IMR-90 (cell line): ENCODE data around the gene SLC30A1. TPM values are rescaled to one million over a fixed set of nuclear protein-coding genes. Genes with fewer than 3 reads are reported as not detected.
A peak's percentile ranks its signal among the peaks of the same experiment; 100 is the strongest.

ENCODE experiments used
- ATAC-seq: fragments of 200-7000 bp; cut with Tn5 transposase; 2 replicates; pipeline ENCODE4 v1.9.1; 2020; ENCODE audit warnings: low read depth, mild to moderate bottlenecking, moderate library complexity
- BruUV-seq: library from RNA; stranded (reverse); fragments of 400-500 nt; replicated peaks from 2 replicates; lab custom pipeline; 2021; lab: Mats Ljungman, UMichigan
- CTCF ChIA-PET: fragments of 300-600 bp; formaldehyde crosslinking; extraction: SDS; loops from one replicate; lab custom pipeline; 2021; ENCODE audit warnings: antibody characterized with exemption; lab: Yijun Ruan, JAX
- POLR2A ChIA-PET: fragments of 300-600 bp; sonication (Branson Sonifier 250); formaldehyde crosslinking; loops from one replicate; lab custom pipeline; 2022; ENCODE audit warnings: antibody characterized with exemption; ENCODE audit not compliant: unreplicated experiment; lab: Charles Lee
- DNase-seq: peaks from one replicate; pipeline ENCODE4 v3.0.0; 2013
- H2AFZ ChIP-seq: replicated peaks from 2 replicates; pipeline ENCODE3; 2013; ENCODE audit warnings: low read length, mild to moderate bottlenecking; ENCODE audit not compliant: poor library complexity
- H2AK5ac ChIP-seq: 2 replicates; pipeline ENCODE4 v1.6.1; 2013; ENCODE audit warnings: low read depth, low read length, inconsistent platforms
- H2AK9ac ChIP-seq: replicated peaks from 2 replicates; pipeline ENCODE3; 2013; ENCODE audit warnings: mild to moderate bottlenecking, low read depth, low read length, moderate library complexity; ENCODE audit not compliant: poor library complexity
- H2BK120ac ChIP-seq: 2 replicates; pipeline ENCODE4 v1.6.1; 2013; ENCODE audit warnings: low read depth, low read length, inconsistent platforms
- H2BK15ac ChIP-seq: 3 replicates; pipeline ENCODE4 v1.6.1; 2013; ENCODE audit warnings: low read depth, low read length, inconsistent platforms
- H2BK20ac ChIP-seq: 2 replicates; pipeline ENCODE4 v1.6.1; 2013; ENCODE audit warnings: low read depth, mild to moderate bottlenecking, inconsistent platforms, low read length, moderate library complexity
- H2BK5ac ChIP-seq: 2 replicates; pipeline ENCODE4 v1.6.1; 2013; ENCODE audit warnings: mild to moderate bottlenecking, low read depth, low read length, inconsistent platforms; ENCODE audit not compliant: poor library complexity, severe bottlenecking
- H3K14ac ChIP-seq: replicated peaks from 2 replicates; pipeline ENCODE4 v1.6.1; 2013; ENCODE audit warnings: low read depth, low read length, inconsistent platforms
- H3K18ac ChIP-seq: 2 replicates; pipeline ENCODE4 v1.6.1; 2013; ENCODE audit warnings: low read depth, low read length, control low read depth
- H3K23ac ChIP-seq: 2 replicates; pipeline ENCODE4 v1.6.1; 2013; ENCODE audit warnings: low read depth, low read length, inconsistent platforms
- H3K27ac ChIP-seq: 2 replicates; pipeline ENCODE4 v1.5.1; 2013; ENCODE audit warnings: mild to moderate bottlenecking, control low read depth, low read length; ENCODE audit not compliant: insufficient read depth
- H3K27me3 ChIP-seq: 2 replicates; pipeline ENCODE4 v1.6.1; 2013; ENCODE audit warnings: low read length; ENCODE audit not compliant: control insufficient read depth, insufficient read depth
- H3K36me3 ChIP-seq: 2 replicates; pipeline ENCODE4 v1.6.1; 2013; ENCODE audit warnings: low read length, mixed read lengths; ENCODE audit not compliant: control insufficient read depth, insufficient read depth
- H3K4ac ChIP-seq: 2 replicates; pipeline ENCODE4 v1.6.1; 2013; ENCODE audit warnings: low read depth, low read length, inconsistent platforms
- H3K4me1 ChIP-seq: 2 replicates; pipeline ENCODE4 v1.6.1; 2013; ENCODE audit warnings: low read length, mixed read lengths; ENCODE audit not compliant: control insufficient read depth, insufficient read depth
- H3K4me2 ChIP-seq: 2 replicates; pipeline ENCODE4 v1.6.1; 2013; ENCODE audit warnings: low read depth, mild to moderate bottlenecking, control low read depth, low read length, moderate library complexity
- H3K4me3 ChIP-seq: 2 replicates; pipeline ENCODE4 v1.5.1; 2013; ENCODE audit warnings: low read depth, mild to moderate bottlenecking, control low read depth, low read length, moderate library complexity; ENCODE audit not compliant: insufficient read depth
- H3K56ac ChIP-seq: 2 replicates; pipeline ENCODE4 v1.6.1; 2013; ENCODE audit warnings: low read length, inconsistent platforms; ENCODE audit not compliant: insufficient read depth; ENCODE audit errors: extremely low read depth
- H3K79me1 ChIP-seq, 2 experiments: 2 replicates each; pipeline ENCODE4 v1.6.1; 2013; ENCODE audit warnings: low read length in 2 of 2, inconsistent platforms in 1 of 2, low read depth in 1 of 2
- H3K9ac ChIP-seq: 2 replicates; pipeline ENCODE4 v1.6.1; 2013; ENCODE audit warnings: low read depth, low read length, control low read depth
- H3K9me1 ChIP-seq: 2 replicates; pipeline ENCODE4 v1.6.1; 2013; ENCODE audit warnings: low read length, inconsistent platforms; ENCODE audit not compliant: insufficient read depth
- H3K9me3 ChIP-seq: 2 replicates; pipeline ENCODE4 v1.6.1; 2013; ENCODE audit warnings: low read length; ENCODE audit not compliant: control insufficient read depth, insufficient read depth
- H4K20me1 ChIP-seq: 2 replicates; pipeline ENCODE4 v1.6.1; 2013; ENCODE audit warnings: low read length, inconsistent platforms; ENCODE audit not compliant: insufficient read depth
- H4K5ac ChIP-seq: 2 replicates; pipeline ENCODE4 v1.6.1; 2013; ENCODE audit warnings: mild to moderate bottlenecking, low read depth, low read length, control low read depth
- H4K8ac ChIP-seq, 2 experiments: 2 replicates each; pipeline ENCODE4 v1.6.1; 2013; ENCODE audit warnings: low read depth in 2 of 2, low read length in 2 of 2, control low read depth in 1 of 2, inconsistent platforms in 1 of 2
- H4K91ac ChIP-seq: 2 replicates; pipeline ENCODE4 v1.6.1; 2013; ENCODE audit warnings: low read depth, low read length, inconsistent platforms; ENCODE audit not compliant: insufficient read depth
- MAFK ChIP-seq: IDR thresholded peaks from 2 replicates; pipeline ENCODE4 v1.6.1; 2012; ENCODE audit warnings: low read depth, low read length, improper control_type of control experiment
- POLR2A ChIP-seq: IDR thresholded peaks from 2 replicates; pipeline ENCODE4 v1.6.1; 2012; ENCODE audit warnings: mild to moderate bottlenecking, low read depth, low read length
- RAD21 ChIP-seq: IDR thresholded peaks from 2 replicates; pipeline ENCODE4 v1.6.1; 2012; ENCODE audit warnings: low read length, improper control_type of control experiment
- WGBS, 2 experiments: methylation state at CpG; one replicate each; pipeline versions ENCODE4 v1.1.5 to v1.1.7; 2013; ENCODE audit warnings: missing lambda C conversion rate in 2 of 2; ENCODE audit not compliant: insufficient read length in 1 of 2; ENCODE audit errors: extremely low coverage in 2 of 2; 5-methylcytosine and 5-hydroxymethylcytosine counted together
- dilution Hi-C: fragments of 300-500 bp; cut with HindIII; formaldehyde crosslinking; loops from one replicate; pipeline ENCODE4 v1.14.3; 2018; ENCODE audit warnings: low sequenced_read_pairs; ENCODE audit not compliant: unreplicated experiment
- in situ Hi-C: fragments of 300-500 bp; cut with MboI; formaldehyde crosslinking; loops from 3 replicates; pipeline ENCODE4 v1.14.3; 2019; ENCODE audit warnings: low sequenced_read_pairs, inconsistent platforms, mixed read lengths
- intact Hi-C: fragments of 100-400 bp; cut with micrococcal nuclease; formaldehyde crosslinking; loops from 2 replicates; pipeline ENCODE4 v1.10.0; 2022
- polyA plus RNA-seq, 3 experiments: library from polyadenylated mRNA; depleted of rRNA; stranded (reverse); fragments of >200 nt; gene quantifications; 2 replicates each; pipeline ENCODE4 v1.2.3, GENCODE V29; 2012; ENCODE audit warnings: low replicate concordance in 1 of 3
- total RNA-seq: library from RNA; depleted of rRNA; stranded (reverse); fragments of >200 nt; gene quantifications from 2 replicates; pipeline ENCODE4 v1.2.3, GENCODE V29; 2012
- TF ChIP-seq, protein P1 (sequence below): conservative IDR thresholded peaks from 2 replicates; pipeline ENCODE4 v1.5.1; 2012; ENCODE audit warnings: mild to moderate bottlenecking, low read depth, low read length, improper control_type of control experiment

The SLC30A1 gene
- total and polyA plus RNA-seq, 2 of the 4 experiments (the other 2 are of a cell fraction) = 5.4 to 8.4 TPM

DNA sequence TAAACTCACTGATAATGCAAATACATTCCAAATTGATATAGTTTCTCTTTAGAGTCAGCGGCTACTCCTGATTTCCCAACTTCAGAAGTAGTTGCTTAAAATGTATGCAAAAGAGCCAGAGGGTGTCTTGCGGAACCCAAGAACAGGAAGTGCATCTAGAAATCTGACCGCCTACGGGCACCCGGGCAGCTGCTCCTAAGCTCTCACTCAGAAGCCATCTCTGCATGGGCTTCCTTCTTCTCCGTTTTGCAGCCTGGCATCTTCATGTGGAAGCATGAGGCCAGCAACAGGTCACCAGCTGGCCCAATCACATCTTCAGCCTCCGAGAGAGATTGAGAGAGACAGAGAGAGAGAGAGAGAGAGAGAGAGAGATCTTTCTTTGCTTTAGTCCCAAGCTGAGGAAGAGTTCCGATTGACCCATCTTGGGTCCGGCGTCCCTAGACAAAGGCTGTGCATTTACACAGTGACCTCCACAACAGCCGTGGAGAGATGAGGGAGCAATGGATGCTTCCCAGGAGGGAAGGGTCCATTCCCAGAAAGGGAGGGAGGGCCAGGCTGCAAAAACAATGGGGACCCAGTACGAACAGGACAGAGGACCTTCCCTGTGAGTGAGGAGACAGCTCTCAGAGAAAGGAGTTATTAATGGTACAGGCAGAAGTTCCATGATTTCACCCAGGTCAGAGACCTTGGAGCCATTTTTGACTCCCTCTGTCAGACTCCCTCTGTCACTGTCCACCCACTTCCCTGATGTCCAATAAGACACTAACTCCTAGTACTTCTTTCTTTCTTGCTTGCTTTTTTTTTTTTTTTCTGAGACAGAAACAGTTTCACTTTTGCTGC is 28.2 kb upstream of the SLC30A1 start (continued):
- no peak for TF ChIP-seq MAFK

DNA sequence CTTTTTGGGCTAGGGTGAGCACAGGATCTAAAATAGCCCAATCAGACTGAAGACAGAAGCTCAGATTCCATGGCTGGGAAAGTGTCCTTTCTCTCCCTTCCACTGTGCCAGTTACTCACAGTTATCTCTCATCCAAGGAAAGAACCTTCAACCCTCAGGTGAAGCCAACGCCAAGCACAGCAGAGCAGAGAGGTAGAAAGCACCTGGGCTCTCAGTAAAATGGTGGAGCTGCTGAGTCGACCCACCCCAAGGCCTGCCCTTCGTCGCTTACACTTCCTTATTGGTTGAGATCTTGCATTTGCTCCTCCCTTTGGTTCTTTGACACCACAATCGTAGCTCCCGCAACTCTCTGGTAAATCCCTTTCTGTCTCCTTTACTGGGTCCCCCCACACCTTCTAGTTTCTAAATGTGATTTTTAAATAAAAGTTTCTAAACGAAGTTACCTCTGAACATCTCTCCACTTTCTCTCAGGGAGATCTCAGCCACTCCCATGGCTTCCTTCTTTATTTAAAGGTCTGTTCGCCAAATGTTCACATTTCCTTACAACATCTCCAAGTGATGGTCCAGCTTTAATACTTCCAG is 27.5 kb upstream of the SLC30A1 start:
- no peak overlapping the region for H2AFZ ChIP-seq
- TF ChIP-seq POLR2A (no peak), RAD21 (no peak)
- TF ChIP-seq, protein P1, sequence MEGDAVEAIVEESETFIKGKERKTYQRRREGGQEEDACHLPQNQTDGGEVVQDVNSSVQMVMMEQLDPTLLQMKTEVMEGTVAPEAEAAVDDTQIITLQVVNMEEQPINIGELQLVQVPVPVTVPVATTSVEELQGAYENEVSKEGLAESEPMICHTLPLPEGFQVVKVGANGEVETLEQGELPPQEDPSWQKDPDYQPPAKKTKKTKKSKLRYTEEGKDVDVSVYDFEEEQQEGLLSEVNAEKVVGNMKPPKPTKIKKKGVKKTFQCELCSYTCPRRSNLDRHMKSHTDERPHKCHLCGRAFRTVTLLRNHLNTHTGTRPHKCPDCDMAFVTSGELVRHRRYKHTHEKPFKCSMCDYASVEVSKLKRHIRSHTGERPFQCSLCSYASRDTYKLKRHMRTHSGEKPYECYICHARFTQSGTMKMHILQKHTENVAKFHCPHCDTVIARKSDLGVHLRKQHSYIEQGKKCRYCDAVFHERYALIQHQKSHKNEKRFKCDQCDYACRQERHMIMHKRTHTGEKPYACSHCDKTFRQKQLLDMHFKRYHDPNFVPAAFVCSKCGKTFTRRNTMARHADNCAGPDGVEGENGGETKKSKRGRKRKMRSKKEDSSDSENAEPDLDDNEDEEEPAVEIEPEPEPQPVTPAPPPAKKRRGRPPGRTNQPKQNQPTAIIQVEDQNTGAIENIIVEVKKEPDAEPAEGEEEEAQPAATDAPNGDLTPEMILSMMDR = no peak
- no peaks in the 10 kb centered on the region for H3K27me3 ChIP-seq
- H3K4me2 ChIP-seq = no peak overlapping the region
- H3K79me1 ChIP-seq = no peaks in the 10 kb centered on the region
- H3K56ac ChIP-seq = no peak overlapping the region
- no peak overlapping the region; the same call in 1 of the 2 replicates for H4K5ac ChIP-seq
- no peak overlapping the region for H2BK120ac ChIP-seq
- H3K4me1 ChIP-seq = peaks cover 6% of the 10 kb centered on the region
- no peak overlapping the region for H2BK5ac ChIP-seq
- H3K14ac ChIP-seq = no peak overlapping the region
- intact Hi-C loops (no loop called here), in situ Hi-C loops (no loop called here), dilution Hi-C loops (no loop called here)
- H3K9me1 ChIP-seq = peaks cover 3% of the 10 kb centered on the region; the same call in 1 of the 2 replicates
- H4K20me1 ChIP-seq = no peaks in the 10 kb centered on the region
- H2BK20ac ChIP-seq = no peak overlapping the region
- DNase-seq (no peak), ATAC-seq (no peak)
- POLR2A ChIA-PET = no interaction called here
- H3K18ac ChIP-seq = no peak overlapping the region
- H2AK5ac ChIP-seq = 0 out of 2 replicates have a peak overlapping the region, but pooled peaks have one; percentile 13
- 100% methylated on average over 5 of the region's 8 CpGs; no CpG with 5 or more reads in 1 of the 2 experiments for WGBS, 2 experiments
- no peak overlapping the region for H3K23ac ChIP-seq
- no peak overlapping the region for H2AK9ac ChIP-seq
- no peaks in the 10 kb centered on the region for H3K9me3 ChIP-seq
- no peak overlapping the region for H2BK15ac ChIP-seq
- no peaks in the 10 kb centered on the region for H3K36me3 ChIP-seq
- no TSS peak for BruUV-seq
- H3K4ac ChIP-seq = no peak overlapping the region
- no peak overlapping the region for H3K4me3 ChIP-seq
- CTCF ChIA-PET = no interaction called here
- H3K27ac ChIP-seq = no peak overlapping the region
- H4K8ac ChIP-seq = no peak overlapping the region
- H4K91ac ChIP-seq = no peak overlapping the region
- H3K9ac ChIP-seq = no peak overlapping the region
